Measurements from ENCODE around the gene BBS7. TPM values are rescaled to one million over a fixed set of nuclear protein-coding genes. Genes with fewer than 3 reads are reported as not detected.

The BBS7 gene
- total and polyA plus RNA-seq, 9 of the 15 experiments (the other 6 are each of a cell fraction or from before 2014, with no cell fraction given) = 13.4 to 25.8 (median 16.4) TPM

DNA sequence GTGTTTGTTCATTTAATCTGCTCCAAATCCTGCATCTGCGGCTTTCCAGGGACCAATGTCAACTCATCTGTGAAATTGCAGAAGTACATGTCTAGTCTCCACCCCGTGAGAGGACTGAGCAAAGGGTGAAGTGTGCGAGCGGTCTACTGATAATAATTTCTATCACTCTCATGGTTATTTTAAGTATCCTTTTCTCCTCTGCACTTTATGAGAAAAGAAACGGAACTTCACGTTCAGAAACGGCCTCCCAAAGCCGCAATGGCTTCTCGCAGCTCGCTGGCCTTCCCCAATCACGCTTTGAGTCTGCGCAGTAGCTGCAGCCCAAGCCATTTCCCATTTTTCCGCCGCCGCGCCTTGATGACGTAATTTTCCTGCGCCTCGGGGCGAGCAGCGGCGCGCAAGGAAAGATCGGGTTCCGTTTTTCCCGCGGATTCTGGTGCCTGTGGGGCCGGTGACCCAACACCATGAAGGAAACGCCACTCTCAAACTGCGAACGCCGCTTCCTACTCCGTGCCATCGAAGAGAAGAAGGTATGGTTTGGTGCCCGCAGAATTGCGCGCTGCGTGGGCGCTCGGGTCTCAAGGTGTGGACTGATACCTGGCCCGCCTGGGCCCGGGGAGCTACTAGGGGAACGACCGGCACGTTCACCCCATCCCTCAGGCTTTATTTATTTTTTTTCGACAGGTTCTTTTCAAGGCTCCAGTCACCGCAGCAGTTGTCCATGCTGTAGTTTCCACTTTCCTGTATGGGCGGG is 69.1 kb downstream of the BBS7 start, which contains the start of gene EXOSC9 (continued):
- TF ChIP-seq, protein P1, sequence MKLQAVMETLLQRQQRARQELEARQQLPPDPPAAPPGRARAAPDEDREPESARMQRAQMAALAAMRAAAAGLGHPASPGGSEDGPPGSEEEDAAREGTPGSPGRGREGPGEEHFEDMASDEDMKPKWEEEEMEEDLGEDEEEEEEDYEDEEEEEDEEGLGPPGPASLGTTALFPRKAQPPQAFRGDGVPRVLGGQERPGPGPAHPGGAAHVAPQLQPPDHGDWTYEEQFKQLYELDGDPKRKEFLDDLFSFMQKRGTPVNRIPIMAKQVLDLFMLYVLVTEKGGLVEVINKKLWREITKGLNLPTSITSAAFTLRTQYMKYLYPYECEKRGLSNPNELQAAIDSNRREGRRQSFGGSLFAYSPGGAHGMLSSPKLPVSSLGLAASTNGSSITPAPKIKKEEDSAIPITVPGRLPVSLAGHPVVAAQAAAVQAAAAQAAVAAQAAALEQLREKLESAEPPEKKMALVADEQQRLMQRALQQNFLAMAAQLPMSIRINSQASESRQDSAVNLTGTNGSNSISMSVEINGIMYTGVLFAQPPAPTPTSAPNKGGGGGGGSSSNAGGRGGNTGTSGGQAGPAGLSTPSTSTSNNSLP (IDR thresholded peaks at IDR 0.05; ENCODE audit: borderline replicate concordance, low read depth, low read length) = no peak
- TF ChIP-seq U2AF1 (optimal IDR thresholded peaks at IDR 0.05; ENCODE audit: low read depth, low read length) = no peak
- no peak for TF ChIP-seq SRSF7 (optimal IDR thresholded peaks at IDR 0.05; ENCODE audit: low read depth, low read length)
- no peak for TF ChIP-seq KLF13 (tag; IDR thresholded peaks at IDR 0.05; ENCODE audit: borderline replicate concordance, low read depth)
- peak; percentile 14 to 18; a peak in 2 of 4 replicates for TF ChIP-seq FOXK2 (conservative IDR thresholded peaks at IDR 0.05 in 1 of 2, IDR thresholded peaks at IDR 0.05 in 1 of 2; ENCODE audit: low read depth in 2 of 2)
- TF ChIP-seq JUN (IDR thresholded peaks at IDR 0.05; ENCODE audit: borderline replicate concordance, low read depth, low read length) = peak; percentile 73
- TF ChIP-seq JUN (CRISPR knock-in tag; IDR thresholded peaks at IDR 0.05; ENCODE audit: borderline replicate concordance) = no peak
- TF ChIP-seq RCOR1 (IDR thresholded peaks at IDR 0.05; ENCODE audit: borderline replicate concordance in 1 of 2, low read depth in 2 of 2, low read length in 2 of 2) = peak in 1 of 2 experiments; percentile 3; a peak in 1 of 4 replicates
- 0 out of 2 replicates have a peak, but pooled peaks have one; percentile 34 for TF ChIP-seq FOSL1 (tag; conservative IDR thresholded peaks at IDR 0.05)
- TF ChIP-seq CREB1 (IDR thresholded peaks at IDR 0.05) = peak; percentile 97
- peak; percentile 99 for TF ChIP-seq CREB1 (CRISPR knock-in tag; IDR thresholded peaks at IDR 0.05)
- TF ChIP-seq, protein P2, sequence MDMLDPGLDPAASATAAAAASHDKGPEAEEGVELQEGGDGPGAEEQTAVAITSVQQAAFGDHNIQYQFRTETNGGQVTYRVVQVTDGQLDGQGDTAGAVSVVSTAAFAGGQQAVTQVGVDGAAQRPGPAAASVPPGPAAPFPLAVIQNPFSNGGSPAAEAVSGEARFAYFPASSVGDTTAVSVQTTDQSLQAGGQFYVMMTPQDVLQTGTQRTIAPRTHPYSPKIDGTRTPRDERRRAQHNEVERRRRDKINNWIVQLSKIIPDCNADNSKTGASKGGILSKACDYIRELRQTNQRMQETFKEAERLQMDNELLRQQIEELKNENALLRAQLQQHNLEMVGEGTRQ (CRISPR knock-in tag; IDR thresholded peaks at IDR 0.05) = no peak
- TF ChIP-seq, protein P3, sequence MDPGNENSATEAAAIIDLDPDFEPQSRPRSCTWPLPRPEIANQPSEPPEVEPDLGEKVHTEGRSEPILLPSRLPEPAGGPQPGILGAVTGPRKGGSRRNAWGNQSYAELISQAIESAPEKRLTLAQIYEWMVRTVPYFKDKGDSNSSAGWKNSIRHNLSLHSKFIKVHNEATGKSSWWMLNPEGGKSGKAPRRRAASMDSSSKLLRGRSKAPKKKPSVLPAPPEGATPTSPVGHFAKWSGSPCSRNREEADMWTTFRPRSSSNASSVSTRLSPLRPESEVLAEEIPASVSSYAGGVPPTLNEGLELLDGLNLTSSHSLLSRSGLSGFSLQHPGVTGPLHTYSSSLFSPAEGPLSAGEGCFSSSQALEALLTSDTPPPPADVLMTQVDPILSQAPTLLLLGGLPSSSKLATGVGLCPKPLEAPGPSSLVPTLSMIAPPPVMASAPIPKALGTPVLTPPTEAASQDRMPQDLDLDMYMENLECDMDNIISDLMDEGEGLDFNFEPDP (CRISPR knock-in tag; IDR thresholded peaks at IDR 0.05) = no peak
- no peak for TF ChIP-seq ZNF551 (CRISPR knock-in tag; IDR thresholded peaks at IDR 0.05)
- peak in 1 of 2 experiments; percentile 40 for TF ChIP-seq NCOA2 (IDR thresholded peaks at IDR 0.05; ENCODE audit: partially characterized antibody in 2 of 2)
- TF ChIP-seq MYBL2 (IDR thresholded peaks at IDR 0.05; ENCODE audit: low read depth) = peak; percentile 38; the same call in 1 of the 2 replicates
- no peak for TF ChIP-seq MYBL2 (CRISPR knock-in tag; IDR thresholded peaks at IDR 0.05; ENCODE audit: borderline replicate concordance)
- TF ChIP-seq MAZ (CRISPR knock-in tag; conservative IDR thresholded peaks at IDR 0.05 in 1 of 2, IDR thresholded peaks at IDR 0.05 in 1 of 2) = peak; percentile 38 to 76; a peak in 2 of 4 replicates
- TF ChIP-seq, protein P4, sequence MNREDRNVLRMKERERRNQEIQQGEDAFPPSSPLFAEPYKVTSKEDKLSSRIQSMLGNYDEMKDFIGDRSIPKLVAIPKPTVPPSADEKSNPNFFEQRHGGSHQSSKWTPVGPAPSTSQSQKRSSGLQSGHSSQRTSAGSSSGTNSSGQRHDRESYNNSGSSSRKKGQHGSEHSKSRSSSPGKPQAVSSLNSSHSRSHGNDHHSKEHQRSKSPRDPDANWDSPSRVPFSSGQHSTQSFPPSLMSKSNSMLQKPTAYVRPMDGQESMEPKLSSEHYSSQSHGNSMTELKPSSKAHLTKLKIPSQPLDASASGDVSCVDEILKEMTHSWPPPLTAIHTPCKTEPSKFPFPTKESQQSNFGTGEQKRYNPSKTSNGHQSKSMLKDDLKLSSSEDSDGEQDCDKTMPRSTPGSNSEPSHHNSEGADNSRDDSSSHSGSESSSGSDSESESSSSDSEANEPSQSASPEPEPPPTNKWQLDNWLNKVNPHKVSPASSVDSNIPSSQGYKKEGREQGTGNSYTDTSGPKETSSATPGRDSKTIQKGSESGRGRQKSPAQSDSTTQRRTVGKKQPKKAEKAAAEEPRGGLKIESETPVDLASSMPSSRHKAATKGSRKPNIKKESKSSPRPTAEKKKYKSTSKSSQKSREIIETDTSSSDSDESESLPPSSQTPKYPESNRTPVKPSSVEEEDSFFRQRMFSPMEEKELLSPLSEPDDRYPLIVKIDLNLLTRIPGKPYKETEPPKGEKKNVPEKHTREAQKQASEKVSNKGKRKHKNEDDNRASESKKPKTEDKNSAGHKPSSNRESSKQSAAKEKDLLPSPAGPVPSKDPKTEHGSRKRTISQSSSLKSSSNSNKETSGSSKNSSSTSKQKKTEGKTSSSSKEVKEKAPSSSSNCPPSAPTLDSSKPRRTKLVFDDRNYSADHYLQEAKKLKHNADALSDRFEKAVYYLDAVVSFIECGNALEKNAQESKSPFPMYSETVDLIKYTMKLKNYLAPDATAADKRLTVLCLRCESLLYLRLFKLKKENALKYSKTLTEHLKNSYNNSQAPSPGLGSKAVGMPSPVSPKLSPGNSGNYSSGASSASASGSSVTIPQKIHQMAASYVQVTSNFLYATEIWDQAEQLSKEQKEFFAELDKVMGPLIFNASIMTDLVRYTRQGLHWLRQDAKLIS (CRISPR knock-in tag; IDR thresholded peaks at IDR 0.05) = peak; percentile 90
